Aorta (tissue), 5 donors: Measurements from ENCODE around the gene GOSR2. TPM values are rescaled to one million over a fixed set of nuclear protein-coding genes. Genes with fewer than 3 reads are reported as not detected.

Source experiments
- ATAC-seq: fragments of 200-7000 bp; cut with Tn5 transposase; one replicate; pipeline ENCODE4 v1.9.1; 2022; ENCODE audit warnings: moderate library complexity; ENCODE audit not compliant: low FRiP score
- DNase-seq, 2 donors: peaks; one replicate each; pipeline ENCODE4 v3.0.0-alpha.2; 2020
- H3K27ac ChIP-seq, 2 donors: one replicate each; pipeline ENCODE4 v1.5.1; 2013; ENCODE audit warnings: low read length in 2 of 2, mild to moderate bottlenecking in 2 of 2, moderate library complexity in 2 of 2, control low read depth in 1 of 2, inconsistent platforms in 1 of 2, low read depth in 1 of 2
- H3K27me3 ChIP-seq, 2 donors: one replicate each; pipeline ENCODE4 v1.6.1; 2013; ENCODE audit warnings: control low read depth in 1 of 2, low read length in 1 of 2, mild to moderate bottlenecking in 1 of 2, moderate library complexity in 1 of 2; ENCODE audit not compliant: insufficient read depth in 2 of 2, control insufficient read depth in 1 of 2
- H3K36me3 ChIP-seq, 2 donors: one replicate each; pipeline ENCODE4 v1.6.1; 2013; ENCODE audit warnings: control low read depth in 1 of 2, low read length in 1 of 2, mild to moderate bottlenecking in 1 of 2; ENCODE audit not compliant: insufficient read depth in 2 of 2, control insufficient read depth in 1 of 2
- H3K4me1 ChIP-seq, 2 donors: one replicate each; pipeline ENCODE4 v1.6.1; 2013; ENCODE audit warnings: low read length in 2 of 2, control low read depth in 1 of 2, mild to moderate bottlenecking in 1 of 2, moderate library complexity in 1 of 2; ENCODE audit not compliant: insufficient read depth in 2 of 2, control insufficient read depth in 1 of 2
- H3K4me3 ChIP-seq, 2 donors: one replicate each; pipeline ENCODE4 v1.5.1; 2013; ENCODE audit warnings: low read length in 2 of 2, control low read depth in 1 of 2, mild to moderate bottlenecking in 1 of 2
- H3K9me3 ChIP-seq: one replicate; pipeline ENCODE4 v1.6.1; 2013; ENCODE audit warnings: mild to moderate bottlenecking, low read length; ENCODE audit not compliant: control insufficient read depth
- WGBS, 2 donors: extraction: QIAGEN DNeasy Blood & Tissue Kit; methylation state at CpG; one replicate each; pipeline ENCODE4 v1.1.7; 2013; 5-methylcytosine and 5-hydroxymethylcytosine counted together
- intact Hi-C, 2 donors: fragments of 100-400 bp; cut with DNase I; formaldehyde crosslinking; loops; one replicate each; pipeline versions ENCODE4 v1.14.2 to v1.15.0; 2022
- polyA plus RNA-seq, 2 donors: library from polyadenylated mRNA; stranded (reverse); fragments of 200-250 nt; gene quantifications; one replicate each; pipeline ENCODE4 v1.2.3, GENCODE V29; 2013
- total RNA-seq, 2 donors: library from RNA; stranded (reverse); fragmentation: NEBNext Ultra II Directional; extraction: Animal tissue kit (Norgen Biotek cat#: 25700); gene quantifications; one replicate each; pipeline ENCODE4 v1.2.1, GENCODE V29; 2021
- donor health status: healthy with polysubstance abuse.
- donor health status: Bipolar disorder and iron deficiency.
- donor health status: DM: no; HTN: no; CAD: no.
- donor health status: DM: no; HTN: no; CAD: no.
- donor health status: DM: yes; HTN: yes; CAD: no.

Gene GOSR2
- total and polyA plus RNA-seq, 4 donors, result 23.4 to 62.9 (median 44.6) TPM

DNA sequence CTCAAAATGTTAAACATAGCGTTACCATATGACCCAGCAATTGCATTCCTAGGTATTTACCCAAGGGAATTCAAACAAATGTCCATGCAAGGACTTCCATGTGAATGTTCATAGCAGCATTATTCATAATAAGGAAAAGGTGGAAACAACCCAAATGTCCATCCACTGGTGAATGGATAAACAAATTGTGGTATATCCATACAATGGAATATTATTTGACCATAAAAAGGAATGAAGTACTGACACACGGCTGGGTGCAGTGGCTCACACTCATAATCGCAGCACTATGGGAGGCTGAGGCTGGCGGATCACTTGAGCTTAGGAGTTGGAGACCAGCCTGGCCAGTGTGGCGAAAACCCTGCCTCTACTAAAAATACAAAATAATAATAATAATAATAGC lies 24.1 kb upstream of the GOSR2 start:
- no peaks in the 10 kb centered on the region for H3K9me3 ChIP-seq
- H3K27ac ChIP-seq, result no peak overlapping the region
- intact Hi-C loops, result no loop called here
- 91 to 92% methylated on average over 5 of the region's 5 CpGs for WGBS, 2 donors
- no peaks in the 10 kb centered on the region for H3K27me3 ChIP-seq
- H3K36me3 ChIP-seq, result no peaks in the 10 kb centered on the region
- H3K4me3 ChIP-seq, result no peak overlapping the region
- no peaks in the 10 kb centered on the region for H3K4me1 ChIP-seq
- DNase-seq (no peak), ATAC-seq (no peak)

DNA sequence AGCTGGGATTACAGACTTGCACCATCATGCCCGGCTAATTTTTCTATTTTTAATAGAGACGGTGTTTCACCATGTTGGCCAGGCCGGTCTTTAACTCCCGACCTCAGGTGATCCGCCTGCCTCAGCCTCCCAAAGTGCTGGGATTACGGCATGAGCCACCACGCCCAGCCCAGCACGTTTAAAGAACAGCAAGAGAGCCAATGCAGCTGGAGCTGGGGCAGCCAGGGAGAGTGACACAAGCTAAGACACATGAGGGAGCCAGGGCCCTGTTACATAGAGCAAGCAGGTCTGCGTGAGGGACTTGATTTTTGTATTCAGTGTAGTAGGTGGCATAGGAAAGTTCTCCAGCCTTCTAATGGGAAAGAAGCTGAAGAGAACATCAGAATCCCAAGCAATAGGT lies 21.7 kb upstream of the GOSR2 start:
- no peaks in the 10 kb centered on the region for H3K9me3 ChIP-seq
- no peak for DNase-seq
- no peak for ATAC-seq
- H3K27me3 ChIP-seq, result no peaks in the 10 kb centered on the region
- H3K27ac ChIP-seq, result no peak overlapping the region
- WGBS, 2 donors, result 73 to 77% methylated on average over 9 of the region's 9 CpGs
- no peaks in the 10 kb centered on the region for H3K36me3 ChIP-seq
- no peak overlapping the region for H3K4me3 ChIP-seq
- no peaks in the 10 kb centered on the region for H3K4me1 ChIP-seq
- intact Hi-C loops, result no loop called here

DNA sequence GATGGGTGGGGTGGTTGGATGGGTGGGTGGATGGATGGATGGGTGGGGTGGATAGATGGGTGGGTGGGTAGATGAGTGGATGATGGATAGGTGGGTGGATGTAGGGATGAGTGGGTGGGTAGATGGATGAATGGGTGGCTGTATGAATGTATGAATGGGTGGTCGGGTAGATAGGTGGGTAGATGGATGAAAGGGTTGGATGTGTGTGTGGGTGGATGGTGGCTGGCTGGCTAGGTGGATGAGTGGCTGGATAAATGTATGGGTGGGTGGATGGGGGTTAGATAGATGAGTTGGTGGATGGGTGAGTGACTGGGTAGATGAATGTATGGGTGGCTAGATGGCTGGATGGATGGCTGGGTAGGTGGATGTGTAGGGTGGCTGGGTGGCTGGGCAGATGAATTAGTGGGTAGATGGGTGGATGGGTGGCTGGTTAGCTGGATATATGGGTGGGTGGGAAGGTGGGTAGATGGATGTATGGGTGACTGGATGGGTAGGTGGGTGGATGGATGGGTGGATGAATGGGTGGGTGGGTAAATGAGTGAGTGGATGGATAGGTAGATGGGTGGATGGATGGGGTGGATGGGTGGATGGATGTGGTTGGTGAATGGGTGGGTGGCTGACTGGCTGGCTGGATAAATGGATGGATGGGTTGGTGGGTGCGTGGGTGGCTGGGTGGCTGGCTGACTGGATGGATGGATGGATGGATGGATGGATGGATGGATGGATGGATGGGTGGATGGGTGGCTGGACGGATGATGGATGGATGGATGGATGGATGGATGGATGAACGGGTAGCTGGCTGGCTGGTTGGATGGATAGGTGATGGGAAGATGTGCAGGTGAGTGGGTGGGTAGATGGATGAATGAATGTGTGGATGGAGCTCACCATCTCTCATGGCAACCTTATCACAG lies 18.9 kb upstream of the GOSR2 start:
- Histone ChIP-seq H3K36me3 (no peaks in the 10 kb centered on the region), H3K9me3 (no peaks in the 10 kb centered on the region), H3K4me3 (no peak overlapping the region), H3K27ac (no peak overlapping the region), H3K27me3 (no peaks in the 10 kb centered on the region), H3K4me1 (no peaks in the 10 kb centered on the region)
- intact Hi-C loops, result no loop called here
- no peak for ATAC-seq
- DNase-seq, result no peak
- WGBS, 2 donors, result 82 to 88% methylated on average over 4 of the region's 4 CpGs

DNA sequence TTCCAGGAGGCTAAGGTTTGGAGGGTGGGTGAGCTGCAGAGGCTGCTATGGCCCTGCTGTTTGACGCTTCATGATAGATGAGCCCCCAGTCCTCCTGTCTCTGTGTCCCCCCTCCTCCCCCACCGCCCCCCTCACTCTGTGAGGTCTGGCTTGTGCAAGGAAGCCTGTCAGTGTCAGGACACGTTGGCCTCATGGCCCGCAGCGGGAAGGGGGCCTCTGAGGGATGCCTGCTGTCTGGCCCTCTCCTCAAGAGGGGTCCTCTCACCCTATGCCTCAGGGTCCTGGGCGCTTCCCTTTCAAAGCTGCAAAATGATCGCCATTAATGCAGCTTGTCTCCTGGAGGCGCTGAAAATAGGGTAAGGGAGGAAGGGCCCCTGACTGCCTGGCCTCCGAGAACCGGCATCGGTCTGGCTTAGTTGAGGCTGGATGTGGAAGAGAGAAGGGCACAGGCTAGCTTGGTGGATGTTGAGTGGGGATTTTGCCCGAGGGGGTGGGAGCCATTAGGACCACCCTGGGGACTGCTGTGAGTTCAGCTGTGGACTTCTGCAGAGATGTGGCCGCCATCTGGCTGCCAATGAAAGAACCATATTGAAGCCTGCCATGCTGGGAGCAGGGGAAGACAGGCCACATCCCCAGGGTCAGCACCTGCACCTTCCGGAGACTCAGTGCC lies 14.8 kb upstream of the GOSR2 start:
- H3K27me3 ChIP-seq, result peaks cover 0 to 3% of the 10 kb centered on the region in 2 donors
- H3K4me1 ChIP-seq, result no peaks in the 10 kb centered on the region
- WGBS, 2 donors, result 49 to 52% methylated on average over 14 of the region's 14 CpGs
- H3K9me3 ChIP-seq, result no peaks in the 10 kb centered on the region
- no peak for DNase-seq
- intact Hi-C loops, result no loop called here
- no peak for ATAC-seq
- no peak overlapping the region for H3K4me3 ChIP-seq
- no peak overlapping the region for H3K27ac ChIP-seq
- H3K36me3 ChIP-seq, result no peaks in the 10 kb centered on the region

DNA sequence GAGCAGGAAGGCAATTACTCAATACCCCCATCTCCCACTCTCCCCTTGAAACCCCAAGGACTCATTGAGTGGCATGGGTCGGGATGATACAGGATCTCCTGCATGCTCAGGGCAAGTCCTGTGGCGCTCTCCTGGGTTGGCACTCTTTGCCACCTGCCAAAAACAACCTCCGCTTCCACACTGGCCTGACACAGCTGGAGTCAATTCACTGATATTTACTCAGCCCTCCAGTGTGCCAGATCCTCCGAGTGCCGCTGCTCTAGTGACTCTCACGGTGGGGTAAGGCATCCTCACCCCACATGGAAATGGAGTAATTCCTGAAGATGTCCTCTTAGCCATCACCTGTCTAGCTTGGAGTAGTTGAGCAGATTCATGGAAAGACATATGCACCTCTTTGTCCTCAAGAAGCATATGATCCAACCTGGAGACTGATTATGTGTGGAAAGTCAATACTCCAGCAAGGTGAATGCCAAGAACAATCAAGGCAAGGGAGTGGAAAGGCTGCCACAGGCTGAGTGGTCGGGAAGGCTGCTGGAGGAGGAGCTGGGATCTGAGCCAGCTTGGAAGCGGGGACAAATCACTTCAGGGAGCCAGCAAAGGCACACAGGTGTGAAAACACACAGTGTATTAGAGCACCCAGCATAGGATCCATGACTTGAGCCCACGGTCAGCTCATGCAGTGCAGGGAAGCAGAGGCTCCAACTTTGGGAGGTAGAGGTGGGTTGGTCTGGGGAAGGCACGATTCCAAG lies 12.6 kb upstream of the GOSR2 start:
- no peak overlapping the region for H3K27ac ChIP-seq
- H3K27me3 ChIP-seq, result peaks cover 0 to 3% of the 10 kb centered on the region in 2 donors
- no peak overlapping the region for H3K4me3 ChIP-seq
- H3K9me3 ChIP-seq, result no peaks in the 10 kb centered on the region
- WGBS, 2 donors, result 54 to 64% methylated on average over 10 of the region's 10 CpGs
- no peaks in the 10 kb centered on the region for H3K36me3 ChIP-seq
- DNase-seq, result no peak
- intact Hi-C loops, result no loop called here
- peak; percentile 23 for ATAC-seq
- no peaks in the 10 kb centered on the region for H3K4me1 ChIP-seq

DNA sequence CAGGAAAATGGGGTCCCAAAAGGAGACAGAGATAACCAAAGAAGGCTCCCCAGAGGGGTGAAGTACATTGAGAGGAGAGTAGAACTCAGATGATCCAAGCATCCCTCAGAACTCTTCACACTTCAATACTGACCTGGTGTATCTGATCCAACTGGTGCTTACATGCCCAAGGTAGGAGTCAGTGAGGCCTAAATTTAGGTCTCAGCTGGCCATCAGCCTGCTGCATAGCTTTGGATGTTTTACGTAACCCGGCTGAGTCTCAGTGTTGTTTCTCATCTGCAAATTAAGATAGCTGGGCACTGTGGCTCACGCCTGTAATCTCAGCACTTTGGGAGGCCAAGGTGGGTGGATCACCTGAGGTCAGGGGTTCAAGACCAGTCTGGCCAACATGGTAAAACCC lies 11.6 kb upstream of the GOSR2 start:
- peaks cover 0 to 3% of the 10 kb centered on the region in 2 donors for H3K27me3 ChIP-seq
- WGBS, 2 donors, result 56 to 84% methylated on average over 3 of the region's 3 CpGs
- intact Hi-C loops, result no loop called here

DNA sequence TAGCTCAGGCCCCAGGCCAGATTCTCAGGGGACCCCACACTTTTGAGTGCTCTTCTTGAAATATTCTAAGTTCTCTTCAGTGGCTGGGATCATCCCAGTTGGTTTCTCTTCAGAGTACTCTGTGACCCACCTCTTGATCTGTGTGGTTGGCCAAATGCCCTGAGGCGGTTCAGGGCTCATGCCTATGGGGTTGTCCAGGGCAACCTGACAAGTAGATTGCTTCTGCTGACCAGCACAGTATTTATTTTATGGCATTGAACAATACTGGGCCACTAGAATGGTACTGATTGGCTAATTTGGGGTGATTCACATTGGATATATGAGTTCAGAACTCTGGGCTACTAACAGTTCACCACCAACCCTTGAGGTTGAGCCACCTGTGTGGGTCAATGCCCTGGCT lies 7.4 kb upstream of the GOSR2 start:
- intact Hi-C loops, result no loop called here
- no peaks in the 10 kb centered on the region for H3K4me1 ChIP-seq
- ATAC-seq, result no peak
- H3K27ac ChIP-seq, result no peak overlapping the region
- WGBS, 2 donors, result 0 to 40% methylated on average over 1 of the region's 1 CpG
- DNase-seq, result no peak
- no peaks in the 10 kb centered on the region for H3K9me3 ChIP-seq
- no peaks in the 10 kb centered on the region for H3K36me3 ChIP-seq
- H3K27me3 ChIP-seq, result peaks cover 0 to 3% of the 10 kb centered on the region in 2 donors
- H3K4me3 ChIP-seq, result no peak overlapping the region

More for the DNA sequence above, 11.6 kb upstream of the GOSR2 start:
- Histone ChIP-seq H3K27ac (no peak overlapping the region), H3K36me3 (no peaks in the 10 kb centered on the region), H3K4me1 (no peaks in the 10 kb centered on the region), H3K9me3 (no peaks in the 10 kb centered on the region), H3K4me3 (no peak overlapping the region)
- no peak for DNase-seq
- no peak for ATAC-seq

DNA sequence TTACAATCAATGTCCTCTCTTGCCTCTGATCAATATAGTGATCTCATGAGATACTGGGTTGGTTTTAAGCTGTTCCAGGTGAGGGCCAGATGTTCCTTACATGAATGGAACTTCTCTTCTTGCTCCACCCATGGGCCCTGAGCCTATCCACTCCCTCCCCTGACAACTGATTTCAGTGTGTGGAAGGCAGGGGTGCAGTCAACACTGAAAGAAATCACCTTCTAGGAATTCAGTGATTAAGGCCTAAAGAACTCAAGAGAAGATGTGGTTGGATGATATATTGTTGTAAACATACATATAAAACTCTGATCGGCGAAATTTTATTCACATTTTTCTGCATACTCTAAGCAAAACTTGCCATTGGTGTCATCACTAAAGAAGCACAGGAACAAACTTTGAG lies 6.7 kb upstream of the GOSR2 start:
- no peaks in the 10 kb centered on the region for H3K9me3 ChIP-seq
- DNase-seq (no peak), ATAC-seq (no peak)
- H3K27ac ChIP-seq, result no peak overlapping the region
- H3K4me1 ChIP-seq, result no peaks in the 10 kb centered on the region
- no peak overlapping the region for H3K4me3 ChIP-seq
- H3K36me3 ChIP-seq, result no peaks in the 10 kb centered on the region
- no peaks in the 10 kb centered on the region for H3K27me3 ChIP-seq
- WGBS, 2 donors, result 73 to 82% methylated on average over 2 of the region's 2 CpGs
- intact Hi-C loops, result no loop called here
